ENCODE measurements around the gene RBP2. TPM values are rescaled to one million over a fixed set of nuclear protein-coding genes. Genes with fewer than 3 reads are reported as not detected.

Gene RBP2
- total and polyA plus RNA-seq, 3 experiments from 2014 or later, result not detected

DNA sequence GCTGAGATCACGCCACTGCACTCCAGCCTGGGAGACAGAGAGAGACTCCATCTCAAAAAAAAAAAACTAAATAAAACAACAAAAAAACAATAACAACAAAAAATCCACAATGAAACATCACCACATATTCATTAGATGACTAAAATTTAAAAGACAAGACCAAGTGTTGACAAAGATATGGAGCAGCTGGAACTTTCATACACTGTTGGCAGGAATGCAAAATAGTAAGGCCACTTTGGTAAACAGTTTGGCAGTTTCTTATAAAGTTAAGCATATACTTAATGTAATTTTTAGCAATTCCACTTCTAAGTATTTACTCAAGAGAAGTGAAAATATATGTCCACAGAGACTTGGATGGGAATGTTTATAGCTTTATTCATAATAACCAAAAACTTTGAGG, 43.2 kb downstream of the RBP2 start:
- Histone ChIP-seq H3K4me3 (ENCODE audit: low read length) (no peak overlapping the region), H3K27me3 (ENCODE audit: insufficient read depth, low read length, poor library complexity, severe bottlenecking) (no peaks in the 10 kb centered on the region), H3K36me3 (ENCODE audit: insufficient read depth, low read length) (no peaks in the 10 kb centered on the region), H3K27ac (ENCODE audit: low read depth, low read length) (no peak overlapping the region), H3K9me3 (ENCODE audit: low read length) (no peaks in the 10 kb centered on the region), H3K4me1 (ENCODE audit: insufficient read depth, low read length) (no peaks in the 10 kb centered on the region)
- ChIA-PET CTCF (no interaction called here), POLR2A (no interaction called here)
- DNase-seq, result no peak
- Mint-ChIP-seq H3K27me3 (no peaks in the 10 kb centered on the region), H3K4me1 (no peaks in the 10 kb centered on the region), H3K9me3 (no peaks in the 10 kb centered on the region), H3K36me3 (peaks cover 2 to 14% (median 4%) of the 10 kb centered on the region in 3 donors), H3K27ac (no peak overlapping the region), H3K4me3 (no peak overlapping the region)

DNA sequence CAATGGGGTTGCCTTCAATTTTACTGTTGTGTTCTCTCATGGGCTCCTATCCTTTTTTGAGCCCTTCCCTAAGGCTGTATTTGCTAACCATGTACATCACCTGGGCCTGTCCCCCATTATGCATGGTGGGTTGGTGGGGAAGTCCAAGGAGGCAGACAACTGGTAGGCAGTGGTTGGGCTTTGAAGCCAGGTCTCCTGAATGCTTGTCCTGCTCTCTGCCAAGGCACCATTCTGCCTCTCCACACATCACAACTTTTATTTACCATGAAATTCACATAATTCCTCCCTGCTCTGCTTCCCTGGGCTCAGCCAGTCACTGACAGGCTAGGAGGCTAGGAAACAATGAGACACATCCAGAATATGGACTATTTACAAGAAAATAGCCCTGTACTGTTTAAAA, 45.8 kb downstream of the RBP2 start:
- no peak for DNase-seq
- no peaks in the 10 kb centered on the region for H3K27me3 ChIP-seq (ENCODE audit: insufficient read depth, low read length, poor library complexity, severe bottlenecking)
- CTCF ChIA-PET, result no interaction called here
- no peaks in the 10 kb centered on the region for H3K36me3 ChIP-seq (ENCODE audit: insufficient read depth, low read length)
- Mint-ChIP-seq H3K27me3 (no peaks in the 10 kb centered on the region), H3K4me3 (no peak overlapping the region), H3K9me3 (no peaks in the 10 kb centered on the region), H3K36me3 (peaks cover 2 to 14% (median 4%) of the 10 kb centered on the region in 3 donors), H3K4me1 (no peaks in the 10 kb centered on the region), H3K27ac (no peak overlapping the region)
- H3K4me3 ChIP-seq (ENCODE audit: low read length), result no peak overlapping the region
- no peaks in the 10 kb centered on the region for H3K4me1 ChIP-seq (ENCODE audit: insufficient read depth, low read length)
- H3K9me3 ChIP-seq (ENCODE audit: low read length), result no peaks in the 10 kb centered on the region
- POLR2A ChIA-PET, result no interaction called here
- H3K27ac ChIP-seq (ENCODE audit: low read depth, low read length), result no peak overlapping the region

DNA sequence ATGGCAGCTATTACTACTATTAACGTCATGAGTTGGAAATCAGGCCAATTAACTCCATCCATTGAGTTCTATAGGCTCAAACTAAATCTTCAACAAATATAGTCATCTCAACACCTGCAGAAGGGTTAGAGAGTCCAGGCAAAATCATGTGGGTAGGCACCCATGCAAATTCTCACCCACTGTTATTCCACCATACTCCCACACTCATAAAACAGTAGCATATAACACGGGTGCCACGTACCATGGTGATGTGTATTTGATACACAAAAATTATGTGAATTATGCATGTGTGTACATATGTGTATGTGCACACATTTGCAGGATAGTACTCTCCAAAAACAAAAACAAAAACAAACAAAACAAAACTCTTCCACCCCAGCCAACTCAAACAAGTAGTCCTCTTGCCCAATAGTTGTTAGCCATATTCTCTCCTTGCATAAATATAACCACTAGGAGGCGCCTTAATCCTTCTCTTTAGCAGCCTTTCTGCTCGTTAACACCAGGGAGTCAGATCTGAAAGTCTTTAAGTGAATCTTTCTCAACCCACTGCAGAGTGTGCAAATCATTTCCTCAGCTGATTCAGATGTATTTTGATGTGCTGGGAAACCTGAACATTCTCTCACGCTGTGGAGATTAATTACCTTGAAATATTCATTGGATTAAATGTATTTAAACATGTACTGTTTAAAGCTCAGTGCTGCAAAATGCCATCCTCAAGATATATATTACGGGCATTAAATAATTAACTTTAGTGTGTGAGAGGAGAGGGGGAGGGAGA, 48.8 kb downstream of the RBP2 start:
- H3K27ac Mint-ChIP-seq, result peak overlapping the region in 1 of 8 donors; percentile 10

DNA sequence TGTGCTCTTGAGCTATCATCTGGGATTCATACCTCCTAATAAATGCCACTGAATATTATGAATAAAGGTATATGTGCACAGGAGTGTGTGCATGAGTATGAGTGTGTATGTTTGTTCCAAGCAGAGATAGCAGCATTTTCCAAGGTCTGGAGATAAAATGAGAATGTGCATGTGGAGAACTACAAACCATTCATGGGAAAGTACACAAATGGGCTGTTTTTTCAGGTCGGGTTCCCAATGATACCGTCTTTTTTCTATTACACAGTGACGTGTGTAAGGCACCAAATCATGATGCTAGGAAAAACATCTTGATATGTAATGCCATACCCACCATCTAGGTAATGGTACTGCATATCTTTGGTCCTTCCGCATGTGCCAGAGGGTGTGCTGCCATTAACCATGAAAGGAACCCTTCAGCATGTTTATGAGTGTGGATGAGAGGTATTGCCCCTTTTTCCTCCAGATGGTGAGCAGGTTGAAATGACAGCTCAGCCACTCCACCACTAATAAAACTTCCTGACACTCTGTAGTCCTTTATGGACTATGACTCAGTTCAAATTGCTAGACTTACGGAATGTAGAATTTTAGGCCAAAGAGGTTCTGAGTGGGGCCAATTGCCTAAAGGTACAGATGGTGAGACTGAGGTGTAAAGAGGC, 50.4 kb downstream of the RBP2 start:
- POLR2A ChIA-PET, result no interaction called here
- Mint-ChIP-seq H3K4me3 (no peak overlapping the region), H3K9me3 (no peaks in the 10 kb centered on the region), H3K27me3 (no peaks in the 10 kb centered on the region), H3K4me1 (no peaks in the 10 kb centered on the region), H3K27ac (no peak overlapping the region), H3K36me3 (peaks cover 1 to 17% (median 9%) of the 10 kb centered on the region in 3 donors)
- no peaks in the 10 kb centered on the region for H3K36me3 ChIP-seq (ENCODE audit: insufficient read depth, low read length)
- CTCF ChIA-PET, result no interaction called here
- H3K27me3 ChIP-seq (ENCODE audit: insufficient read depth, low read length, poor library complexity, severe bottlenecking), result no peaks in the 10 kb centered on the region
- no peaks in the 10 kb centered on the region for H3K4me1 ChIP-seq (ENCODE audit: insufficient read depth, low read length)
- DNase-seq, result no peak
- no peak overlapping the region for H3K4me3 ChIP-seq (ENCODE audit: low read length)
- H3K9me3 ChIP-seq (ENCODE audit: low read length), result no peaks in the 10 kb centered on the region
- H3K27ac ChIP-seq (ENCODE audit: low read depth, low read length), result no peak overlapping the region

More for the DNA sequence above, 48.8 kb downstream of the RBP2 start:
- no peaks in the 10 kb centered on the region for H3K4me1 ChIP-seq (ENCODE audit: insufficient read depth, low read length)
- DNase-seq, result peak in 2 of 5 donors; percentile 10 to 32
- Mint-ChIP-seq H3K36me3 (peaks cover 4 to 16% (median 16%) of the 10 kb centered on the region in 3 donors), H3K27me3 (no peaks in the 10 kb centered on the region), H3K4me3 (no peak overlapping the region), H3K4me1 (no peaks in the 10 kb centered on the region), H3K9me3 (no peaks in the 10 kb centered on the region)
- CTCF ChIA-PET, result interaction anchor here (0.7 to 1.3 kb wide), 2 partner anchors 11 to 1278 kb away, joined by 3 read pairs; no protein-coding TSS in a partner anchor
- no peak overlapping the region for H3K27ac ChIP-seq (ENCODE audit: low read depth, low read length)
- POLR2A ChIA-PET, result no interaction called here
- H3K9me3 ChIP-seq (ENCODE audit: low read length), result no peaks in the 10 kb centered on the region
- H3K4me3 ChIP-seq (ENCODE audit: low read length), result no peak overlapping the region
- H3K27me3 ChIP-seq (ENCODE audit: insufficient read depth, low read length, poor library complexity, severe bottlenecking), result no peaks in the 10 kb centered on the region
- no peaks in the 10 kb centered on the region for H3K36me3 ChIP-seq (ENCODE audit: insufficient read depth, low read length)

DNA sequence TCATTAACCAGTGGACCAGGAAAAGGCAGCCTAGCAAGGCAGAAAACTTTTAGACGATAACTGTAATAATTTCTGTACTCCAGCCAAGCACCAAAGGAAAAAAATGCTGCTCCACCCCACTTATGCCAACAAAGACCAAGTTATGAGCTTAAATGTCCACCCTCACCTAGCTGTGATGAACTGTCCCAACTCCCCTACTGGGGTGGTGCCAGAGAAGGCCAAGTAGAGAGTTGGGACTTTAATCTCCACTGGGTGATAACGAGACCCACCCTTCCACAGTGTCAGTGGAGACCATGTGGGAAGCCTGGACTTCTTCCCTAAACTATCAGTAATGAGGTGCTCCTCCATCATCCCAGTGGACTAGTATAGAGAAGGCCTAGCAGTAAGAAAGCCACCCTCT, 53.1 kb downstream of the RBP2 start:
- H3K4me3 ChIP-seq (ENCODE audit: low read length), result no peak overlapping the region
- no peak overlapping the region for H3K27ac Mint-ChIP-seq
- H3K36me3 Mint-ChIP-seq, result peaks cover 1 to 23% (median 17%) of the 10 kb centered on the region in 3 donors
- no peak overlapping the region for H3K27ac ChIP-seq (ENCODE audit: low read depth, low read length)
- no peak overlapping the region for H3K4me3 Mint-ChIP-seq
- H3K36me3 ChIP-seq (ENCODE audit: insufficient read depth, low read length), result no peaks in the 10 kb centered on the region
- H3K9me3 ChIP-seq (ENCODE audit: low read length), result no peaks in the 10 kb centered on the region
- no peaks in the 10 kb centered on the region for H3K27me3 Mint-ChIP-seq
- H3K4me1 ChIP-seq (ENCODE audit: insufficient read depth, low read length), result no peaks in the 10 kb centered on the region
- no peaks in the 10 kb centered on the region for H3K27me3 ChIP-seq (ENCODE audit: insufficient read depth, low read length, poor library complexity, severe bottlenecking)
- DNase-seq, result no peak
- no peaks in the 10 kb centered on the region for H3K4me1 Mint-ChIP-seq
- ChIA-PET POLR2A (no interaction called here), CTCF (no interaction called here)
- H3K9me3 Mint-ChIP-seq, result no peaks in the 10 kb centered on the region

DNA sequence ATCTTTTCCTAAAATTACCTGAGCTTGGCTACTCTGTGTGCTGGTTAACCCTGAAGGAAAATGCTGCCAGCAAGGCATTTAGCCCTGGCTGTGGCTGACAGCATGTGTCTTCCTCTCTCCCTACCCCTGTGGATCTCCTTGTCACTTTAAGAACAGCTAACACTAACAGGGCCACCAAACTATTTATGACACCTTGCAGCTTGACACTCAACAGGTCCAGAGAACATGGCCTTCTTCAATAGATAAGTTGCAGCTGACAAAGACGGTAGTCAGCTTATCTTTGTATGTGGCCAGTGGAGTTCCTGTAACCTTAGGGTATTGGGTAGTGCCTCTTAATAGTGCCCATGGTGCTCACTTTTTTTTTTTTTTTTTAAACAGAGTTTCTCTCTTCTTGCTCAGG, 54.9 kb downstream of the RBP2 start:
- no peak for DNase-seq
- Mint-ChIP-seq H3K27me3 (no peaks in the 10 kb centered on the region), H3K4me1 (no peaks in the 10 kb centered on the region), H3K4me3 (no peak overlapping the region), H3K27ac (no peak overlapping the region), H3K9me3 (peaks cover 14 to 17% (median 14%) of the 10 kb centered on the region in 5 donors), H3K36me3 (peaks cover 1 to 38% (median 19%) of the 10 kb centered on the region in 3 donors)
- no peaks in the 10 kb centered on the region for H3K4me1 ChIP-seq (ENCODE audit: insufficient read depth, low read length)
- ChIA-PET CTCF (no interaction called here), POLR2A (no interaction called here)
- H3K4me3 ChIP-seq (ENCODE audit: low read length), result no peak overlapping the region
- no peak overlapping the region for H3K27ac ChIP-seq (ENCODE audit: low read depth, low read length)
- H3K9me3 ChIP-seq (ENCODE audit: low read length), result no peaks in the 10 kb centered on the region
- no peaks in the 10 kb centered on the region for H3K36me3 ChIP-seq (ENCODE audit: insufficient read depth, low read length)
- H3K27me3 ChIP-seq (ENCODE audit: insufficient read depth, low read length, poor library complexity, severe bottlenecking), result no peaks in the 10 kb centered on the region

DNA sequence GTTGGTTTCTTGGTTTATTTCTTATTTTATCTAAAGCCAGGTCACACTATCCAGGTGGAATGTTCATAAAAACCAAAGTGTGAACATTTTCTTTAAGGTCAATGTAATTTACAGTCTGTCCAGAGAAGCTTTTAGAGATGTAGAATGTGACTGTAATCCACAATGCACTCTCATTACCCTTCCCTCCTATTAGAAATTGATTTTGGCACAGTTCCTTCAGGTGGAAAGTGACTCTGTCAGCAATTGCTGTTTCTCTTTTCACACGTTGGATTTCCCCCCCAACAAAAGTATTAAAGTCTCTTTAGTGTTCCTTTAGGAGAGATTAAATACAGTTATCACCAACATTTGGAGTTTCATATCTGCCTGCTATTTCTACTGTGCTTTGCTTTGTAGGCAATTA, 55.3 kb downstream of the RBP2 start:
- CTCF ChIA-PET, result no interaction called here
- H3K36me3 Mint-ChIP-seq, result peaks cover 3 to 42% (median 19%) of the 10 kb centered on the region in 3 donors

DNA sequence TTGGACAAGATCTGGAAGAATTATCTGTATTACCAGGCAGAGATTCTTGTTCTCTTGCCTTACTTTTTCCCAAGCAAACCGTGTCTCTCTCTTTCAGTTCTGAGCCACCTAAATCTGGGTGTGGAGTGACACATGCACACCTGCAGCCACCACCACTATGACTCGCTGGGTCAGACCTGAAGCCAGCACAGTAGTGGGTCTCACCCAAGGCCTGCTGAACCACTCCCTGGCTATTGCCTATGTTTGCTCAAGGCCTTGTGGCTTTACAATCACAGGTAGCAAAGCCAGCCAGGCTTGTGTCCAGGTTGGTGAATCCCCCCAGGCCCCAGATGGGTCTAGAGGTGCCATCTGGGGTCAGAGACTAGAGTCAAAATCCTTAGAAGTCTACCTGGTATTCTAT, 58.2 kb downstream of the RBP2 start:
- Mint-ChIP-seq H3K9me3 (peaks cover 29 to 48% (median 45%) of the 10 kb centered on the region in 5 donors), H3K4me3 (no peak overlapping the region), H3K4me1 (no peaks in the 10 kb centered on the region), H3K27me3 (peaks cover 0 to 3% of the 10 kb centered on the region in 2 donors), H3K27ac (no peak overlapping the region), H3K36me3 (peaks cover 7 to 64% (median 9%) of the 10 kb centered on the region in 3 donors)
- no peaks in the 10 kb centered on the region for H3K27me3 ChIP-seq (ENCODE audit: insufficient read depth, low read length, poor library complexity, severe bottlenecking)
- no peaks in the 10 kb centered on the region for H3K4me1 ChIP-seq (ENCODE audit: insufficient read depth, low read length)
- ChIA-PET POLR2A (no interaction called here), CTCF (no interaction called here)
- no peak overlapping the region for H3K4me3 ChIP-seq (ENCODE audit: low read length)
- no peaks in the 10 kb centered on the region for H3K36me3 ChIP-seq (ENCODE audit: insufficient read depth, low read length)
- H3K27ac ChIP-seq (ENCODE audit: low read depth, low read length), result no peak overlapping the region
- DNase-seq, result no peak
- no peaks in the 10 kb centered on the region for H3K9me3 ChIP-seq (ENCODE audit: low read length)

More for the DNA sequence above, 55.3 kb downstream of the RBP2 start:
- Mint-ChIP-seq H3K9me3 (peaks cover 15 to 20% (median 18%) of the 10 kb centered on the region in 5 donors), H3K27ac (no peak overlapping the region), H3K4me3 (no peak overlapping the region), H3K27me3 (no peaks in the 10 kb centered on the region), H3K4me1 (no peaks in the 10 kb centered on the region)
- no peaks in the 10 kb centered on the region for H3K36me3 ChIP-seq (ENCODE audit: insufficient read depth, low read length)
- H3K27me3 ChIP-seq (ENCODE audit: insufficient read depth, low read length, poor library complexity, severe bottlenecking), result no peaks in the 10 kb centered on the region
- no peak overlapping the region for H3K27ac ChIP-seq (ENCODE audit: low read depth, low read length)
- POLR2A ChIA-PET, result no interaction called here
- DNase-seq, result no peak
- H3K4me1 ChIP-seq (ENCODE audit: insufficient read depth, low read length), result no peaks in the 10 kb centered on the region
- no peak overlapping the region for H3K4me3 ChIP-seq (ENCODE audit: low read length)
- H3K9me3 ChIP-seq (ENCODE audit: low read length), result no peaks in the 10 kb centered on the region

Measured in CD8-positive, alpha-beta memory T cell (primary cell).